SK-MEL-5 (cell line): Measurements from ENCODE around the gene C19orf85. TPM values are rescaled to one million over a fixed set of nuclear protein-coding genes. Genes with fewer than 3 reads are reported as not detected.
"Not testable (repeated sequence)": the region's sequence is repeated elsewhere in the genome, so short reads cannot be mapped to it uniquely, and the experiment has no call there.

ENCODE experiments used
- DNase-seq: peaks from one replicate; pipeline ENCODE4 v3.0.0-alpha.2; 2016; ENCODE audit warnings: low read depth, low spot score
- in situ Hi-C: cut with HindIII; loops from 2 replicates; pipeline ENCODE4 v1.10.0; 2016; ENCODE audit warnings: low sequenced_read_pairs, high pct_unique_total_duplicates, low pct_unique_long_range_greater_than_20kb
- total RNA-seq: library from RNA; depleted of rRNA; stranded (reverse); fragments of >200 nt; shearing (Covaris generic); gene quantifications from 2 replicates; pipeline ENCODE4 v1.2.3, GENCODE V29; 2014

C19orf85 gene
- total RNA-seq, 1 experiment from 2014 or later, result not detected

DNA sequence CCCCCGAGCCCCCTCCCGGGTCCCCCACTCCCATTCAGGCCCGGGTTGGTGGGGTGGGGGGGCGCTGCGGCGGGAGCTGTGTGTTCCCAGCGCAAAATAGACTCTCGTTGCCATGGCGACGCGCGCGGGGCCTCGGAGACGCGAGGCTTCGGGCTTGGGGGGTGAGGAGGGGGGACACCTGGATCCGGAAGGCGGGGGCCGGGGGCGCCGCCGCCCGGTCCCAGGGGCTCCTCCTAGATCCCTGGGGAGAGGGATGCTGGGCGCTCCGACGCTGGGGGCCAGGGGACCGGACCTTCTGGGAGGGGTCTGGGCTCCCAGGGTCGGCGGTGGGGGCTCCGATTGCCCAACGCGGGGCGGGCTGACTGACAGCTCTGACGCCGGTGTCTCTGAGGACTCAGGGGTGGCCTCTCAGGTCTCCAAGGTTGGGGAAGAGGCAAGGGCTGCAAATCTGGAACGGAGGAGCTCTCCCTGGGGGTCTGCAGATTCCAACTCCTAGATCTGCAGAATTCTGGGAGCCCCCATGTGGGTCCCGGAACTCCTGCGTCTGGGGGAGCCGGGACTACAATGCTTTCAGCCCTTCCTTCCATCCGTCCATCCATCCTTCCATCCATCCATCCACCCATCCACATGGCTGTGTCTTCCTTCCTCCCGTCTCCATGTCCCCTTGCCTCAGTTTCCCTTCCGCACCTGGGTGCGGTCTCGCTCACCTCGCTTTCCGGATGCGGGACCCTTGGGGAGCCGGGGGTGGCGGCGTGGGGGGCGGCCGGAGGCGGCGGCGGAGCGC lies 12.4 kb downstream of the C19orf85 start:
- in situ Hi-C loops, result no loop called here
- no peak for DNase-seq

DNA sequence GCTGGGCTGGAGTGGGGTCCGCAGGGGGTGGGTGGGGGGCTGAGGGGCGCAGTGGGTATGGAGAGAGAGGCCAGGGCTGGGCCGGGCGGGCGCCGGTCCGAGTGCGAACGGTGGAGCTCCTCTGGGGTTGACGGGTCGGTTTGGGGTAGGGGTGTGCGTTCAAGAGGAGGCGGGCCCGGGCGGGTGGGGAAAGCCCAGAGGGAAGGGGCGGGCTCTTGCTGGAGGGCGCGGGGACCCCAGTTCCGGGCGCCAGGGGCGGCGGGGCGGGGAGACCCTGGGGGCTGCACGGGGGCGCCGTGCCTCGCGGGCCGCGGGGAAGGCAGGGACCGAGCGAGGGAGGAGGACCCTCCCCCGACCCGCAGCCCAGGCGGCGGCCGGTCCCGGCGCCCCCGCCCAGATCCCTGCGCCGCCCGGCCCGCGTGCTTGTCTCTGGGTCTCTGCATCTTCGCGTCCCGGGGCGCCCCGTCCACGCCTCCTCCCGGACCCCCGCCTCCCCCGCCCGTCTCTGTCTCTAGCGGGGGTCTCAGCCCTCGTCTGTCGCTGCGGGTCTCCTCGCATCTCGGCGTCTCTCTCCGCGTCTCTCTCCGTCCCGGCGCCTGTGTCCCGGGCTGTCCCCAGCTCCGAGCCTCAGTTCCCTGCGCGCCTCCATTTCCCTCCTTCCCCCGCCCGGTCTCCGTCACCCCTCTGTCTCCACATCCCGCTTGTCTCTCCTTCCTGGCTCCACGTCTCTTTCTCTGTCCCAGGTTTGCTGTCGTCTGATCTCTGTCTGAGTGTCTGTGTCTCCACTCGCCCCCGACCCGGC lies 13.2 kb downstream of the C19orf85 start:
- in situ Hi-C loops, result no loop called here
- DNase-seq, result no peak

DNA sequence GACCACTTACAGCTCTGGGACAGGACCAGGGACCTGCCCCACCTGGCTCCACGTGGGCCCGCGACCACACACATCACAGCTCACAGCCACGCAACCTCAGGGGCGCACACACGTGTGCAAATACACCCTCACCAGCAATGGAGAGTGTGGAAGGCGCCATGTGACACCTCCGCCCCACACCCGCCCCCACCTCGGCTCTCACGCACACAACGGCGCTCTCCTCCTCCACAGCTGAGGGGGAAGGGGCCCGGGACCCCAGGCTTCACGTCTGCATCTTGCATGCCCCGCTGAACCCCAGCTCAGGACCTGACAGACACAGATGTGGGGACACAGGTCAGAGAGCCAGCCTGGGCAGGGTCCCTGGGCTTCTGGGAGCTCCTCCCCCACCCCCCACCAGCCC lies 15.1 kb downstream of the C19orf85 start:
- in situ Hi-C loops, result no loop called here

GRCh38 chr19:55448175-55448490 lies 16.4 kb downstream of the C19orf85 start:
- in situ Hi-C loops, DNase-seq: not testable (repeated sequence)

More for the DNA sequence above, 15.1 kb downstream of the C19orf85 start:
- no peak for DNase-seq

DNA sequence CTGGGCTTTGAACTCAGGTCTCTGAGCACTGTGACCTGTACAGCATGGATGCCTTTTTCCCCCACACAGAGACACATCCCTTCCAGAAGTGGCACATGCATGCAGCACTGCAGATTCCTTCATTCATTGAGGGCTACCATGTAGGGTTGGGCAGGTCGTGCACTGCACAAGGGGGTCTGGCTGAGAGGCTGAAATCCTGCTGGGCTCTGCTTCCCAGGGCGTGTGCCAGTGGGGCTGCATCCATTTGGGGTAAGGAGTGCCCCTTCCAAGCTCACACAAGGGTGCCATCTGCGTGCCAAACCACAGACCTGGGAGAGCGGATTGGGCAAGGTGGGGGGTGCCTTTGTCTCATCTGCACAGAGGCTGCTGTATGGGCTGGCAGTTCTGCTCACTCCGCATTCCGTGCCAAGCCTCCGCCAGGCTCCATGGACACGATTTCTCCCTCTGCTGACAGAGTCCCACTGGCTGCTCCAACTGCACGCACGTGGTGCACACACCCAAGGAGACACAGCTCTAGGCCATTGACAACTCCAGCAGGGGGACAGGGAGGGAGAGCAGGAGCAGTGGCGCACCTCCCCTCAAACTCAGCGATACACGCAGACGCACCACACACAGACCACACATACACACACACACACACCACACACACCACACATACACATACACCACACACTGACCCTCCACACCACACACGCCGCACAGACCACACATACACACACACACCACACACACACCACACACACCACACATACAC lies 17.0 kb downstream of the C19orf85 start:
- in situ Hi-C loops, result no loop called here
- peak; percentile 70 for DNase-seq

- no peak for DNase-seq
- in situ Hi-C loops, result no loop called here
Measured at GRCh38 chr19:55446060-55446459, 18.5 kb downstream of the C19orf85 start.

DNA sequence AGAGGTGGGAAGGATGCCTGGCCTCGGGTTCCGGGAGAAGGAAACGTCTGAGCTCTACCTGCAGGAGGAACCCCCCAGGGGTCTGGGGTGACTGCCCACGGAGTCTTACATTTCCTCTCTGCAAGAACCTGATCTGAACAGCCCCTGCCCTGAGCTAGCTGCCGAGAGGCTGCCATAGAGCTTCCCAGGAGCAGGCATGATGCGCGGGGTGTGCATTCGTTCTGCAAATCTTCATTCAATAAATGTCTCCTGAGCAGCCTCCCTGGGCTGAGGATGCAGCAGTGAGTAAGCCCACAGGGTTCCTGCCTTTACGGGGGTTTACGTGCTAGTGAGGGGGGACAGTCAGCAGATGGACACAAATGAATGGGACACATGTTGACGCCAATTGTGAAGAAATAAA lies 19.9 kb downstream of the C19orf85 start:
- in situ Hi-C loops, result no loop called here

GRCh38 chr19:55443824-55444480 lies 20.6 kb downstream of the C19orf85 start:
- in situ Hi-C loops, result no loop called here
- DNase-seq, result no peak

More for the DNA sequence above, 19.9 kb downstream of the C19orf85 start:
- no peak for DNase-seq

GRCh38 chr19:55443045-55443823 lies 21.3 kb downstream of the C19orf85 start, which contains the start of gene SHISA7:
SHISA7 (minus strand) TSS chr19:55443300; CDS start chr19:55442863, 437 bp downstream.
- DNase-seq, result no peak

DNA sequence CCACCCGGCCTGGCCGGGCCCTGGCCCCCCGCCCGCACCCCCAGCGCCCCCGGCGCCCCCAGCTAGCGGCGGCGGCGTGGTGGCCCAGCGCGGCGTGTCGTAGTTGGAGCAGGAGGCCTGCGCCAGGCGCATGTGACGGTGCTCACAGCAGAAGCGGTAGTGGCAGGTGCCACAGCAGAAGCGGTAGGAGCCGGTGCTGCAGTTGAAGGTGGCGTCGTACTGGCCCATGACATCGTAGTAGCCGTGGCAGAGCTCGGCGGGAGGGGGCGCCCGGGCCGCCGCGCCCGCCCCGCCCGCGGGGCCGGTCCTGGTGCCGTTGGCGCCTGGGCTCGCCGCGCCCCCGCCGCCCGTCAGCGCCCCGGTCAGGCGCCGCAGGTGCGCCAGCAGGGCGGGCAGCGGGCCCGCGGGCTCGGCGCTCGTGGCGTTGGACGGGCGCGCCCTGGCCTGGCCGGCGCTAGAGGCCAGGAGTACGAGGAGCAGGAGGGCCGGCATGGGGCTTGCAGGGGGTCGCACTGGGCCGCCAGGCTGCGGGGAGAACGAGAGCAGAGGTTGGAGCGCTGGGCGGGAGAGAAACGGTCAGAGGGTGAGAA lies 22.1 kb downstream of the C19orf85 start:
- no peak for DNase-seq
- in situ Hi-C loops, result no loop called here

More at GRCh38 chr19:55443045-55443823, 21.3 kb downstream of the C19orf85 start, which contains the start of gene SHISA7:
- in situ Hi-C loops, result no loop called here

GRCh38 chr19:55441692-55442321 lies 22.7 kb downstream of the C19orf85 start:
- in situ Hi-C loops, result no loop called here
- no peak for DNase-seq

GRCh38 chr19:55441319-55441691 lies 23.2 kb downstream of the C19orf85 start:
- DNase-seq, result no peak
- in situ Hi-C loops, result no loop called here

DNA sequence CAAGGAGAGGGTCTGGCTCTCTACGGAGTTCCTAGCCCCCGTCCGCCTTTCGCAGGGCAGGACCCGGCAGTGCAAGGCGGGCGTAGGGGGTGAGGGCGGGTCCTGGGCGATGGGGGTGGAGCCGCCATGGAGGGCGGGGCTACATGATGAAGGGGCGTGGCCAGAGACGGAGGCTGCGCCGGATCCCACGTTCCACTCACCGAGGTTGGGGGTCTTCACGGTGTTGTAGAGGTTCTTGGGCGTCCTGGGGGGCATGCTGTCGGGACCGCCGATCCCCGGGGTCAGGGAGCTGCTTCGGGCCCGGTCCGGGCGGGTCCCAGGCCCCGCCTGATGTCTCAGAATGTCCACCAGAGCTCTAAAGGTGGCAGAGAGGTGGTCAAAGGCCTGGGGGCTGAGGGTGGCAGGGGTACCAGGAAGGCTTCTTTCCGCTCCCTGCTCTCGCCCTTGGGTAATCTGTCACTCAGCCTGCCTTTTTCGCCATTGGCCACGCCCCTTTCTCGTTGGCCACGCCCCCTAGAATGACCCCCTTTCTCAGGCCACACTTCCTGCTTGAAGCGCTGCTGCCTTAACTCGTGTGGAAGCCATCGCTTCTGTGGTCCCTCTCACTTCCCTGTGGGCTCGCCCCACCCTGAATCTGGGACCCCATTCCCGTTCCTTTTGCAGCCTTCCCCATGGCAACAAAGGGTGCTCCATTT lies 24.0 kb downstream of the C19orf85 start:
- DNase-seq, result peak; percentile 30
- in situ Hi-C loops, result no loop called here

DNA sequence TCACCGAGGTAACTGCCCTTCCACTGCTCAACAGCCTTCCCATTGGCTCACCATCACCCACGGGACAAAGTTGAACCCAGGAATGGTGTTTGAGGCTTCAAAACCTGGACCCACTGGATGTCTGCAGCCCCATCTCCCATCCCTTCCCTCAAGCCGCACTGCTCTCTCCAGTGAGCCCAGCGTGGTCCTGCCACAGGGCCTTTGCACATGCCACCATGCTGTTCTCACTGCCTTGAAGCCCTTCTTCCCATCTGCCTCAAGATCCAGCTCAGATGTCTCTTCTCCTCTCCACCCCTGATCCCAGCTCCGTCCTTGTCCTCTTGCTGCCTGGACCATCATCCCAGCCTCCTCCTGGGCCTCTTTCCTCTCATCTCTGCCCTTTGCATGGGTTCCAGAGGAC lies 25.5 kb downstream of the C19orf85 start:
- in situ Hi-C loops, result no loop called here
- DNase-seq, result no peak

DNA sequence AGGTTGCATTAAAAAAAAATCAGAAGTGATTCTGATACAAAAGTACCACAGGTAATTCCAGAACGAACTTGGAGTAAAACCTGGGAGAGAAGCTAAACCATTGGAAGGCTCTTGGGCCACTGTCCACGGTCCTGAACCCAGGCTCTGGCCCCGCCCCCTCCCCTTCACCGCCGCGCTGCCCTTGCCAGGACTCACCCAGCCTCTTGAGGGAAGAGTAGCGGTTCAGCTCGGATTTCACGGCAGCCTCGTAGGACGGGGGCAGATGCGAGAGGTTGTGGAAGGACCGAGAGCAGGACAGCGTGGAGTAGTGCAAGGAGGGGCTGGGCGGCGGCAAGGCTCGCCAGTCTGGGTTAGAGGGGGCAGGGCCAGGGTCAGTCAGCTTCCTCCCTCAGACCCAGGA lies 27.1 kb downstream of the C19orf85 start:
- peak; percentile 70 for DNase-seq
- in situ Hi-C loops, result no loop called here

- no peak for DNase-seq
- in situ Hi-C loops, result no loop called here
Measured at GRCh38 chr19:55436847-55437246, 27.7 kb downstream of the C19orf85 start.
